A673 (cell line): ENCODE results near the gene CAB39.

Experiments
- CTCF ChIP-seq: fragments of 300-800, 200-600 bp; sonication (generic); conservative IDR thresholded peaks from 2 replicates; pipeline ENCODE4 v1.5.1; 2017; ENCODE audit warnings: low read depth, mild to moderate bottlenecking, antibody characterized with exemption, low read length, moderate library complexity, mixed read lengths
- EZH2 ChIP-seq: fragments of 200-600 bp; sonication (generic); IDR thresholded peaks from 2 replicates; pipeline ENCODE4 v1.6.1; 2017; ENCODE audit warnings: borderline replicate concordance, low read depth, mild to moderate bottlenecking, mixed read lengths, antibody characterized with exemption, low read length; ENCODE audit not compliant: poor library complexity, severe bottlenecking

GRCh38 chr2:230865307-230865765 lies 152.7 kb downstream of the CAB39 start:
- TF ChIP-seq CTCF (no peak), EZH2 (no peak)
